ENCODE measurements around the gene MED7.
A peak's percentile ranks its signal among the peaks of the same experiment; 100 is the strongest.

The MED7 gene

DNA sequence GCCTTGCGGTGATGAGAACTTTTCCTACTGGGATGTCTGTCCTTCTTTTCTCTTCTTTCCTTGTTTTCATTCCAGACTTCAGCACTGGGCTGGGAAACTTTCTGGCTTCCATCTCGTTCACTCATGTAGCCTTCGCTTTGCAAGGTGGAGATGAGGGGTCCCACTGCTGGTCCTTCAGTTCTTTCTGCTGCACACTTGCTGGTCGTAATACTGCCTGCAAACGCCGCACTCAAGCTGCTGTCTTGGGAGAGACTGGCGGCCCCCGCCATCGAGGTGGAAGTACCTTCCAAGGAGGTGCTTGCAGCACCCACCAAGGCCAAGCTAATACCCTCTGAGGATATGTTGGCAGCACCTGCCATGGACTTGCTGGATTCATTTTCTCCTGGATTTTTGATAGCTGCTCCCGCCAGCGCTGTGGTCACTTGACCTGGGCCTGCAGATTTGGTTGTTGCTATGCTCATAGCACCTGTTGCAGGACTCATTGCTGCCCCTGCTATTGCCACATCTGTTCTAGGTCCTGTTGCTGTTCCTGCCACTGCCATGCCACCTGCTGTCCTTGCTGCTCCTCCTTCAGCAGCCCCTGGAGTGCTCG lies 20.4 kb upstream of the MED7 start:
- no peak for DNase-seq

DNA sequence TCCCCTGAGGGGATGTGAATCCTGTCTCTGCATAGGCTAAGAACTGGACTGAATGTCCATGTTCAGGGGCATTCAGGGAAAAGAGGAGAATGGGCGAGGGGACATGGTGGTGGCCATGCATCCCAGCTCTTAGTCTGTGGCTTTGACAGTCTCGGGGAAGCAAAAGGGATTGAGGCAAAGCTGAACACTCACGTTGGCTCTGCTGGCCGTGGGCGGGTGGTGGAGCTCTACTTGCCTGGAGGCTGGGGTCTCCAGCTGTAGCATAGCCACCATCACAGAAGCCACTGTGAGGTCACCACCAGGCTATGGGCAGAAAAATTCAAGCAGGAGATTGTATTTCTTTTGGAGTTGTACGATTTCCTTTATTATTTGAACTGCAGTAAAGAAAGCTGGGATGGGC lies 19.3 kb upstream of the MED7 start:
- DNase-seq, result no peak

DNA sequence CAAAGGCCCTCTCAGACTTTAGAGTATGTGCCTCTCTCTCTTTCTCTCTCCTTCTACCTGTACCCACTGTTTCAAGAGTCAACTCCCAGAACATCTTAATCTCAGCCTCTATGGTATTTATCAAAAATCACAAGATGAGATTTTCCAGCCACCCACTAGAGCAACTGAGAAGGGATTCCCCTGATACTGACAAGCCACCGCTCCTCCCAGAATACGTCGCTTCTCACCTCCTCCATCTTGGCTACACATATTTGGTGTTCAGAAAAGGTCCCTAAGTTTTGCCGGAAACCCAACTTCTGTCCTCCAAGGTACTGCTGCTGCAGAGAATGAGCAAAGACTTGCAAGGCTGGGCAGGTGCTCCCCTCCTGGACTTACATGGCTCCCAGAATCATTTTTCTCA lies 17.3 kb upstream of the MED7 start:
- peak; percentile 83 for DNase-seq

DNA sequence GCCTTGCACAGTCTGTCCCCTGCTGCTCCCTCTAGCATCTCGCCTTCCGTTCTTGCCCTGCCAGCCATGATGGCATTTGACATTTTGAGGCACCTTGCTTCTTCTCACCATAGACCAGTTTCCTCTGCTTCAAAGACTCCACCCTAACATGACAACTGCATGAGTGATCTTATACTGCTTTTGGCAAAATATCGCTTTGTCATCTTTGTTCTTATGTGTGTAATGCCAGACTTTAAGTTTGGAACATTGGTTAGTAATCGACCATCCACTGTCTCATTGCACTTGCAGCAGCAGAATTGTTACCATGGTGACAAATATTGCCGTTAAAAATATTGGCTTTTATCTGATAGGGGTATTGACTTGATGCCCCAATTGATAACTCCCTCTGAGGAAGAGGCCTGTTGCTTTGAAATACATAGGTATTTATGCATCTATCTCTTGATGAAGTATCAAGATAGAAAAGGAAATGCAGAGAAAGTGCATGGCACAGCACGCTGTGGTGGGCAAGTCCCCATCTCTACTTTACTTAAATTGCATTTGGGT lies 16.6 kb upstream of the MED7 start:
- DNase-seq, result peak; percentile 90

DNA sequence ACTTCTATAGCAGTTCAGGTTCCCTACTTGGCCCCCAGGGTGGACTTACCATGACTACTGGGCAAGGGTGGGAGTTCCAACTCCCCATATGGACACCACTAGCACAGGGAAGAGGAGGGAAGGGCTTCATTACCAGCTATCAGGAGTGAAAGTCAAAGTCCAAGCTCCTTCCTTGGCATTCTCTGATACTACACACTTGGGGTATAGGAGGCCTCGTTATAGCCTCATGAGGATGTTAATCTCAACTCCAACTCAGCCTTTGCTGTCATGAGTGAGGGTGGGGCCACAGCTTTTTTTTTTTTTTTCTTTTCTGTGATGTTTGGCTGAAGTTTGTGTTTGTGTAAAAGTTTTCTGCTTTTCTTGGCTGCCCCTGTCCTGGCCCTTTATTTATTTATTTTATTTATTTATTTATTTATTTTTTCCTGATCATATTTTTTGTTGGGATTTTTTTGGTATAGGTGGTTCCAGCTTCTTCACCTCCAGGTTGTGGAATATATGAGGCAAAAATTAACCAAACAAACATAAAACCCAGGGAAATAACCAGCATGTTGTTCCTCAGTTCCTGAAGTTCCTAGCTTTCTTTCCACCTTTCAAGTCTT lies 14.7 kb upstream of the MED7 start:
- DNase-seq, result peak; percentile 30

DNA sequence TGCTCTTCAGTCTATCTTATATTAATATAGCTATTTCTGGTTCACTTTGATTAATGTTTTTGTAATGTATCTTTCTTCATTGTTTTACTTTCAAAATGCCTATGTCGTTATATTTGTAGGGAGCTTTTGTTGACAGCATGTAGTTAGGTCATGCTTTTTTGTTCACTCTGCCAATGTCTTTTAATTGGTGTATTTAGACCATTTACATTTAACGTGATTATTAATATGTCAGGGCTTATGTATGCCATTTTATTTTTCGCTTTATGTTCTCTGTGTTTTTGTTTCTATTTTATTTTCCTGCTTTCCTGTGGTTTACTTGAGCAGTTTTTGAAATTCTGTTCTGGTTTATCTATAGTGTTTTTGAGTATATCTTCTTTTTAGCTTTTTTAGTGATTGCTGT lies 12.6 kb upstream of the MED7 start:
- peak; percentile 28 for DNase-seq

DNA sequence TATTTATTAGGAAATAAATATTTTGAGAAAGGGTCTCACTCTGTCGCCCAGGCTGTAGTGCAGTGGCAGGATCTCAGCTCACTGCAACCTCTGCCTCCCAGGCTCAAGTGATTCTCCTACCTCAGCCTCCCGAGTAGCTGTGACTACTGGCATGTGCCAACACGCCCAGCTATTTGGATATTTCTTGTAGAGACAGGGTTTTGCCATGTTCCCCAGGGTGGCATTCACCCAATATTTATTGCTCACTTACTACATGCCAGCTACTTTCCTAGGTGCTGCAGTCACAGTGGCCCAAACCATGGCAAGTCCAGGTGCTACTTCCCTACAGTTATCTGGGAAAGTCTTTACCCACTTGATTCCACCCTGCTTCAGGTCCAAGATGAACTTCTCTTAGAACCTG lies 8.3 kb upstream of the MED7 start:
- DNase-seq, result no peak

DNA sequence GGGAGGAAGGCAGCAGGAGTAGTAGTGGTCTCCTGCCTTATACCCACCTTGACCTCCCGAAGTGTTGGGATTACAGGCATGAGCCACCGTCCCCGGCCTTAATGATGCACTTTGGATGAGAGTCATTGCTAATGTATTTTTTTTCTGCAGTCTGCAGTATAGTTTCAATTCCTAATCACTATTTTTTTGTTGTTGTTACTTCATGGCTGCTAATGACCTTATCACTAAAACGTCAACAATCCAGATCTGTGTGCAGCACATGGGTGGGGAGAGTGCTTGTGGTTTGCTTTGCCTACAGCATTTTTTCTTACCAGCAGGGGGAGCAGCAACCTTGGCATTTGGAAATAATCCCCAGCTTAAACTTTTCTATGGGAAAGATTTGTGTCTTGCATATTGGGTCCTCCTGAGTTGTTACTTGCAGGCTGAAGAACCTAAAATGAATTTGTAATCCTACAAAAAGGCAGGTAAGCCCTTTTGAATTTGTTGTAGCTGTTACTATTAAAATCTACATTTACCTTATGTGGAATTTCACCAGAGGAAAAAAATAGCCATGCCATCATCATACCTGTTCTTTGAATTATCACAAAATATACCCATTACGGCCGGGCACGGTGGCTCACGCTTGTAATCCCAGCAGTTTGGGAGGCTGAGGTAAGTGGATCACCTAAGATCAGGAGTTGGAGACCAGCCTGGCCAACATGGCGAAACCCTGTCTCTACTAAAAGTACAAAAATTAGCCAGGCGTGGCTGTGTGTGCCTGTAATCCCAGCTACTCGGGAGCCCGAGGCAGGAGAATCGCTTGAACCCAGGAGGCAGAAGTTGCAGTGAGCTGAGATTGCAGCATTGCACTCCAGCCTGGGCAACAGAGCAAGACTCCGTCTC lies 6.3 kb upstream of the MED7 start:
- DNase-seq, result peak; percentile 91

DNA sequence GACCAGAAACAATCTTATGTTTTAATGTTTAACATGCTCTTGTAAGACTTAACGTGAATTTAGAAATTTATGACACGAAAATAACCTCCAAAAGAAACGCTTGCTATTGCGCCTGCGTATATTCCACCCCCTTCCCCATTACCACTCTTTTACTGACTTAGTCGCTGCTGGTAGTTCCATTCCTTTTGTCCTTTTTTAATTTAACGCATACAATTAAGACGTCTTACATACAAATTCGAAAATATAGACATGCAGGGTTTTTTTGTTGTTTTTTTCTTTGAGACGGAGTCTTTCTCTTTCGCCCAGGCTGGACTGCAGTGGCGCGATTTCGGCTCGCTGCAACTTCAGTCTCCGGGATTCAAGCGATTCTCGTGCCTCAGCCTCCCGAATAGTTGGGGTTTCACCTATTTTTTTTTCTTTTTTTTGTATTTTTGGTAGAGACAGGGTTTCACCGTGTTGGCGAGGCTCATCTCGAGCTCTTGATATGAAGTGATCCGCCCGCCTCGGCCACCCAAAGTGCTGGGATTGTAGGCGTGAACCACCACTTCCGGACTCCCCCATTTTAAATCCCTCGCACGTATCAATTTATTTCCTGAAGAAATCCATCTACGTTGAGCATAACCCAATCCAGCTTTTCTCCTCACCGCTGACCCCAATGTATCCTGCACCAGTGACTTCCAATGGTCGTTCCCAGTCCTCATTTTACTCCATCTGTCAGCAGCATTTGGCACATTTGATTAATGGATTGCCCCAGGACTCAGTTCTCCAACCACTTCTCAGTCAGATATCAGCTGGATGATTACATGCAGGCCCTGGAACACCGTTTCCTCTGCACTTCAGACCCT lies 684 bp upstream of the MED7 start:
- DNase-seq, result peak; percentile 63

DNA sequence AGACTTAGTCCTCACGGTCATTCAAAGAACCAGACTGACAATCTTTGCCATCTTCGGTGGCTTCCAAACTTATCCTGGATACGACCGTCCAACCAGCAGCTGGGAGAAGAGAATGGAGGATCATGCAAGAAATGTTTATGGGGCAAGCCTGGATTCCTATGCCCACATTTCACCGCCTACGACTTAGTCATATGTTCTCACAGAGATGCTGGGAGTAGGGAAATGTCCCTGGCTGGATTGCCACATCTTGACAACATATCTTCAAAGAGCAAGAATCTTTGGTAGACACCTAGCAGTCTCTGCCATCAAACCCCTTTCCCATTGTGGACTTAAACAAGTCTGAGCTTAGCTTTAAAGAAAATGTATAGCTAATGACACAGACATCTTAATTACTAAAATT lies 5.0 kb downstream of the MED7 start:
- no peak for DNase-seq

DNA sequence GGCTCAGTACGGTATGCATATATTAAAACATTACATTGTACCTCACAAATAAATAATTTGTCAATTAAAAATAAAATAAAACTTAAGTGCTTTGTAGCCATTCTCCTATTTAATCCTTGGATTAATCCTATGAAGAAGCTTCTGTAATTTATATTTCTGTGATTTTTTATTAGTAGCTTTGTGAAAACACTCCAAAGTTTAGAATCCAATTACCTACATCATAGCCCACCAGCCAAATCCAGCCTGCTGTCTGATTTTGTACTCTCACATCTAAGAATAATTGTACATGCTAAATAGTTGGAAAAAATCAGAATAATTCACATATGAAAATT lies 10.4 kb downstream of the MED7 start:
- DNase-seq, result no peak

DNA sequence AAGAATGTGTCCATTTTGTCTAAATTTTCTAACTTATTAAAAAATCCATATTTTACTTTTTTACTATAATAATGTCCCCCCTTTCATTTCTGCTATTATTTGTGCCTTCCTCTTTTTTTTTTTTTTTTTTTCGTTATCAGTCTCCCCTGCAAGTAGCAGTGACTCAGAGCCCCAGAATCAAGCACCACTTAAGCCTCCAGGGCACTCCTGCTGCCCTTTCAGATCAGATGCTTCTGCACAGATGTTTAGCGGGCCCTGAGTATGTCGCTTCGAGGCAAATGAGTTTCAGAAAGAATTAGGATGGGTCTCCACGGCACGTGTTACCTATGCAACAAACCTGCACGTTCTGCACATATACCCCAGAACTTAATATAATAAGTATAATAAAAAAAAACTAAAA lies 11.7 kb downstream of the MED7 start:
- DNase-seq, result no peak

DNA sequence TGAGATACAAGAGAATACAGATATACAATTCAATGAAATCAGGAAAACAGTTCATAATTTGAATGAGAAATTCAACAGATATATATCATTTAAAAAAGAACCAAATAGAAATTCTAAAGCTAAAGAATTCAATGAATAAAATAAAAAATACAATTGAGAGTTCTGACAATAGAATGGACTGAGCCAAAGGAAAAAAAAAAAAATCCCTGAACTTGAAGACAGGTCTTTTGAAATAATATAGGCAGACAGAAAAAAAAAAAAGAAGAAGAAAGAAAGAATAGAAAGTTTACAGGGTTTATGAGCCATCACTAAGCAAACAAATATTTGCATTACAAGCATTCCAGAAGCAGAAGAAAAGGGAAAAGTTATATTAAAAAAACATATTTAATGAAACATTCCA lies 21.0 kb downstream of the MED7 start:
- DNase-seq, result no peak

DNA sequence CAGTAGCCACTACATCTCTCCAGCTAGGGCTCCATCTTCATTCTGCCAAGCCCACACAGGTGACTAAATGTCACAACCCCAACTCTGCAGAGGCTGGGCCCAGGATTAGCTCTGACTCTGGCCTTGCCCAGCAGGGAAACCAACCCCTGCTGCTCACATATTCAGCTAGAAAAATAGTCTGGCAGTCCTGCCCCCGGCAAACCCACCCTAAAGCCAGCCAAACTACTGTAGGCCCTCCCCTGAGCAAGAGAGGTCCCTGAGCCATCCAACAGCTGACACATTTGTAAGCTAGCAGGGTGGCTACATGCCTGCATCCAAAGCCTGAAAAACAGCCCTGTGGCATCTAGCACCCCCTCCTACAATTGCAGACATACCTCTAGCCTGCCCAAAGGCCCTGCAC lies 22.6 kb downstream of the MED7 start:
- DNase-seq, result no peak

DNA sequence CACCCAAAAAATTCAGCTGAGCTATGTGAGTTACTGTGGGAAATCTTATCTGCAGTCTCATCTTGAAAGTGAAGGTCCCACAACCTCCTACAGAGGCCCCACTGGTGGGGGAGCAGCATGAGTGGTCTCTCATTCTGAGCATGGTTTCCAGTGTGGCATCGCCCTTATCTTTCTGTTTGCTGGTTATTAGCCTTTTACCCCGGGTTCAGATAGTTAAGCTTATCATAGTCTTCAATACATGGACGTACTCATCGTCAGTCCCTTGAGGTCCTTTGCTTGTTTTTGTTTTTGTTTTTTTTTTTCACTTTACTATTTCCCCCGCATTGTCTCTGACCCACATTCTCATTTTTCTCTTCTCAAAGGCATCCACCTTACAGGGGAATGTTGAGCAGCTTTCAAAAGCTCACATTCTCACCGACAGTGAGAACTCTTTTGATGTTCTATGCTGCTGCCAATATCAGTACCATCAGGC lies 26.1 kb downstream of the MED7 start:
- no peak for DNase-seq

DNA sequence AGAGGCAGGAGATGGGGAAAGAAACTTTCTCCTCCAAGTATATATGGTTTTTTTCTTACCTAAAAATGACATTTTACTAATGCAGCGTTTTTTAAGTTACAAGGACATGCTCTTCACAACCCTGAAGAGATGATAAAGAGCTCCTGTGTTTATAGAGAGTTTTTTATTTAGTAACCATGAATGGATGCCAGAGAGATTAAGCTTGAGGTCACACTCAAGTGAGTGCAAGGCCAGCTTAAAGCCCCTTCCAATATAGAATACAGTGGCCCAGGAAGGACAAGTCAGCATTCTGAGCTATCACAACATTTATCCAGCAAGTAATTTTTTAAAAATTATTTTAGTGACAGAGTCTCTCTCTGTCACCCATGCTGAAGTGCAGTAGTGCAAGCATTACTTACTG lies 27.2 kb downstream of the MED7 start:
- no peak for DNase-seq

DNA sequence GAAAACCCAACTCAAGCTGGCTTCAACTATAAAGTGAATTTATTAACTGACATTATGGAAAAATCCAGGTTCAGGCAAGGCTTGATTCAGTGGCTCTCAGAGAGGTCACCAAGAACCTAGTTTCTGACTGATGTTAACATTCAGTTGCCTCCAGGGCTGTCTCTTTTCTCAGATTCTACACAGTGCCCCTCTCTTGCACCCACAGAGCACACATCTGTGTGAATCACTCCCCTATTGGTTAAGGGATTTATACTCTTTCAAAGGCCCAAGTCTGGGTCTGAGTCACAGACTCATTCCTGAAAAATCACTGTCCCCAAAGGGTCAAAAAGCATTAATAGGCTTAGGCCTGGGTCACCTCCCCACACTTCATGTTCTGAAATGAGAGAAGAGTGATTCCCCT lies 27.7 kb downstream of the MED7 start:
- no peak for DNase-seq

DNA sequence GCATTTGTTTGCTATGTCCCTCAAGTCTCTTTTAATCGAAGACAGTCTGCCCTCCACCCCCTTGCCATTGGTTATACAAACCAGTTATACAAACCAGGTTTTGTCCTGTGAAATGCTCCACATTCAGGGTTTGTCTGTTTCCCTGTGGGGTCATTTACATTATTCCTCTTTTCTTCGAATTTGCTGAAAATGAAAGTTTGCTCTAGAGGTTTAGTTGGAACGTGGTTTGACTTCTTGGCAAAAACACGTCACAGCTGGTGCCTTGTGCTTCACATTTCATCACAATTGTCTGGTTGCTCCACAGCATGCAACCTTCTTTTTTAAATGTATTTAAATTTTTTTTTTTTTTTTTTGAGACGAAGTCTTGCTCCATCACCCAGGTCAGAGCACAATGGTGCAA lies 29.7 kb downstream of the MED7 start:
- DNase-seq, result no peak

DNA sequence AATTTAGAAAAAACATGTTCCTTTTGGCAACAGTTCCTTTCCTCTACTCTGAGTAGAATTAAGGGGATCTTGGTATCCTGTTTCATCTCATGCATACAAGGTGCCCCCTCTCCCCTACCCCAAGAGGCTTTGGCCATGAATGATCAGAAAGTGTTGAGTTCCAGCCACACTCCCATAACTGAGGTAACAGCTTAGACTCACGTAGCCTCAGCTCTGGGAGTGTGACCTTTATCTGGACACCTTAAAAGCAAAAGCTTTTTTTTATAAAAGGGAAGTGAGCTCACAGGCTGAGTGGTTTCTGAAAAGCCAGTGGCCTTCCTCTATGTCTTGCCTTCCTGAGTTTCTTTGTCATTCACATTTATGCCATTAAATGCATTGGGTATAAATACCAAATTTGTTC lies 32.9 kb downstream of the MED7 start:
- DNase-seq, result peak; percentile 53

DNA sequence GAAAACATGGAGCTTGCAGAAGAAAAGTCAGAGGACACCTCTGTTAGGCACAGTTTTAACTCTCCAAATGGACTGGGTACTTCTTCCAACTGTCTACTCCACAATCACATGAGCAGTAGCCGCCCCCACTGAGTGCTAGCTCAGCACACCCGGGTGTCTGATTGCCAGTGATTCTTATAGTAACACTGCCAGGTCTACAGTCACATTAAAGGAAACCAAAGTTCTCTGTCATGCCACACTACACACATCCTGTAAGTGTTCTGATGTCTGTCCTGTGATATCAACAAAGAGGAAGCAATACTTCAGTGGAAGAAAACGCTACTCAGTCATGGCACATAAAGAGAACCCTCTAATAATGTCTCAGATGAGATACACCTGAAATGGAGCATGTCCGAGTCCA lies 33.7 kb downstream of the MED7 start, which contains the start of gene HAVCR2:
TSS of gene HAVCR2 (minus strand) at position 69 of the 400 bp plus-strand sequence. CDS start at position 8, 61 bp downstream.
- peak; percentile 64 for DNase-seq

DNA sequence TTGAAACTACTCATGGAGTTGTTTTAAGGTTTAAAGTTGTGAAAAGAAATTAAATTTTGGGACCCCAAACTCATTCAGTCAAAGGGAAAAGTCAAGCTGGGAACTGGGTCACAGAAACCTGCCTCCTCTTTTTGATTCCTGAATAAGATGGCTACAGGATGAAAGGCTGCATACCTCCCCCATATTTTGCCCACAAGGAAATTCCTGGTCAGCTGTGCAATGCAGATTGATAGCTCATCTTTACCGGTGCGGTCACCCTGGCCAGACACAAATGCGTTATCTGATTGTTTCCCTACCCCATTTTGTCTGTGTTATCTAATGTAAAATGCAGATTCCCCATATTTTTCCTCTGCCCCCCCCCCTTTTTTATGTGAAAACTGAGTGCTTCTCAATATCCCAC lies 35.2 kb downstream of the MED7 start:
- DNase-seq, result no peak

DNA sequence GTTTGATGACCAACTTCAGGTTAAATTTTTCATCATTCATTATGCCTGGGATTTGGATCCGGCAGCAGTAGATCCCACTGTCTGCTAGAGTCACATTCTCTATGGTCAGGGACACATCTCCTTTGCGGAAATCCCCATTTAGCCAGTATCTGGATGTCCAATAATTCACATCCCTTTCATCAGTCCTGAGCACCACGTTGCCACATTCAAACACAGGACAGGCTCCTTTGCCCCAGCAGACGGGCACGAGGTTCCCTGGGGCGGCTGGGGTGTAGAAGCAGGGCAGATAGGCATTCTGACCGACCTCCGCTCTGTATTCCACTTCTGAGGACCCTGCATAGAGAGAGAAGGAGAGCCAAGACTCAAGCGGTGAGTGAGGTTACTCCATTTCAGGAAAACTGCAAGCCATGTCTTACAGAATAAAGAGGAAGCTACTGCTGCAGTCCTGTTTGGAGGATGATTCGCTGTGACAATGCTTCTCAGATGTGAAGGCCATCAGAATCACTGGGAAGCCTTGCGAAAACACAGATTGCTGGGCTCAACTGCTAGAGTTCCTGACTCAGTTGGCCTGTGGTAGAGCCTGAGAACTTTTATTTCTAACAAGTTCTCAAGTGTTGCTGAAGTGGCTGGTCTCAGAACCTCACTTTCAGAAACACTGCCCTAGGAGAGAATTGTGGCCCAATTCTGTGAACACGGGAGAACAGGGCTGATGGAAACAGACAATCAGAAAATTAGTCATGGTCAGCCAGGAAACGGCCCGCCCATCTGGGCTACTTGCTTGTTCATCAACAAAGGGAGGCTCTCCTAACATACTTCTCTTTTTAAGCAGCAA lies 35.8 kb downstream of the MED7 start:
- peak; percentile 19 for DNase-seq
